Thyroid gland (tissue), 4 donors: ENCODE results near the gene COL4A4.

ENCODE experiments used
- POLR2A ChIP-seq, 2 donors: fragments of 450-650 bp; IDR thresholded peaks; one replicate each; pipeline ENCODE4 v1.6.1; 2017; ENCODE audit warnings: antibody characterized with exemption in 2 of 2, mild to moderate bottlenecking in 2 of 2, moderate library complexity in 1 of 2
- TF ChIP-seq, protein P1 (sequence below), 6 experiments: fragments of 200-600 bp in 3 of 6; fragments of 450-650 bp in 3 of 6; sonication (generic) in 3 of 6; IDR thresholded peaks; one replicate each; pipeline ENCODE4 v1.5.1; 2016 to 2019; ENCODE audit warnings: antibody characterized with exemption in 6 of 6, mild to moderate bottlenecking in 2 of 6, inconsistent platforms in 1 of 6, moderate library complexity in 1 of 6

DNA sequence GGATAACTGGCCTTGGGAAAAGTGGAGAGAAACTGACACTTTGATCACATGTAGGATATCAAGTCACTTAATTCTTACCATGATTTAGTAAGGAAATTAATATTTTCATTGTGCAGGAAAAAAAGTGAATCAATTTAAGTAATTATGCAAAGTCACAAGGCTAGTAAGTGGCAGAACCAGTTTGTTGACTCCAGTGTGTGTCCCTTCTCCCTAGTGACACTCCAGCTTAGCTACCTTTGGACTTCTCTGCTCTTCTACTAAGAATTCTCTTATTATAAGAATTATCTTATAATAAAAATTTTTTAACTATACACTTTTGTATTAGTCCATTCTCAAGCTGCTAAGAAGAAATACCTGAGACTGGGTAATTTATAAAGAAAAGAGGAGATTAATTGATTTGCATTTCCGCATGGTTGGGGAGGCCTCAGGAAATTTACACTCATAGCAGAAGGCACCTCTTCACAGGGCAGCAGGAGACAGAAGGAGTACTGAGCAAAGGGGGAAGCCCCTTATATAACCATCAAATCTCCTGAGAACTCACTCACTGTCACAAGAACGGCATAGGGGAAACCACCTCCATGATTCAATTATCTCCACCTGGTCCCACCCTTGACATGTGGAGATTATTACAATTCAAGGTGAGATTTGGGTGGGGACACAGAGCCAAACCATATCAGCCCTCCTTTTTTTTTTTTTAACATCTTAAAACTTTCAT is 13.6 kb downstream of the COL4A4 start:
- TF ChIP-seq, protein P1, sequence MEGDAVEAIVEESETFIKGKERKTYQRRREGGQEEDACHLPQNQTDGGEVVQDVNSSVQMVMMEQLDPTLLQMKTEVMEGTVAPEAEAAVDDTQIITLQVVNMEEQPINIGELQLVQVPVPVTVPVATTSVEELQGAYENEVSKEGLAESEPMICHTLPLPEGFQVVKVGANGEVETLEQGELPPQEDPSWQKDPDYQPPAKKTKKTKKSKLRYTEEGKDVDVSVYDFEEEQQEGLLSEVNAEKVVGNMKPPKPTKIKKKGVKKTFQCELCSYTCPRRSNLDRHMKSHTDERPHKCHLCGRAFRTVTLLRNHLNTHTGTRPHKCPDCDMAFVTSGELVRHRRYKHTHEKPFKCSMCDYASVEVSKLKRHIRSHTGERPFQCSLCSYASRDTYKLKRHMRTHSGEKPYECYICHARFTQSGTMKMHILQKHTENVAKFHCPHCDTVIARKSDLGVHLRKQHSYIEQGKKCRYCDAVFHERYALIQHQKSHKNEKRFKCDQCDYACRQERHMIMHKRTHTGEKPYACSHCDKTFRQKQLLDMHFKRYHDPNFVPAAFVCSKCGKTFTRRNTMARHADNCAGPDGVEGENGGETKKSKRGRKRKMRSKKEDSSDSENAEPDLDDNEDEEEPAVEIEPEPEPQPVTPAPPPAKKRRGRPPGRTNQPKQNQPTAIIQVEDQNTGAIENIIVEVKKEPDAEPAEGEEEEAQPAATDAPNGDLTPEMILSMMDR (IDR thresholded peaks at IDR 0.05) = no peak
- TF ChIP-seq POLR2A (IDR thresholded peaks at IDR 0.05) = no peak
